Endothelial cell of umbilical vein (primary cell): Measurements from ENCODE around the gene PCYOX1L. TPM values are rescaled to one million over a fixed set of nuclear protein-coding genes. Genes with fewer than 3 reads are reported as not detected.

Source experiments
- BruUV-seq: library from RNA; stranded (reverse); fragments of 400-500 nt; replicated peaks from 2 replicates; lab custom pipeline; 2021; lab: Mats Ljungman, UMichigan
- CTCF ChIA-PET: fragments of 300-600, 350-600 bp; sonication (Branson Sonifier 250); formaldehyde crosslinking; loops from one replicate; lab custom pipeline; 2021; ENCODE audit warnings: antibody characterized with exemption, inconsistent platforms; lab: Charles Lee
- POLR2A ChIA-PET: fragments of 300-600, 350-600 bp; sonication (Branson Sonifier 250); formaldehyde crosslinking; loops from one replicate; lab custom pipeline; 2021; ENCODE audit warnings: antibody characterized with exemption, inconsistent platforms; lab: Charles Lee
- DNase-seq: peaks from one replicate; pipeline ENCODE4 v3.0.0-alpha.2; 2011; ENCODE audit warnings: low read depth, low spot score
- FAIRE-seq: peaks from 2 replicates; lab custom pipeline; 2011; peaks lifted over from hg19 to GRCh38; lab: Jason Lieb, UNC
- H2AFZ ChIP-seq: 2 replicates; pipeline ENCODE4 v1.6.0; 2012; ENCODE audit warnings: low read depth, low read length, control low read depth, inconsistent platforms
- H3K27ac ChIP-seq: 2 replicates; pipeline ENCODE4 v1.5.1; 2011; ENCODE audit warnings: low read depth, mild to moderate bottlenecking, control low read depth, low read length, moderate library complexity; ENCODE audit not compliant: insufficient read depth
- H3K27me3 ChIP-seq, 2 experiments: 2 replicates each; pipeline versions ENCODE4 v1.6.0 to v1.6.1; 2011; ENCODE audit warnings: low read length in 2 of 2, mixed read lengths in 1 of 2; ENCODE audit not compliant: control insufficient read depth in 2 of 2, insufficient read depth in 2 of 2
- H3K36me3 ChIP-seq, 2 experiments: 2 replicates in 1 of 2; 3 replicates in 1 of 2; pipeline ENCODE4 v1.5.1; 2011; ENCODE audit warnings: low read length in 2 of 2, mild to moderate bottlenecking in 1 of 2, moderate library complexity in 1 of 2; ENCODE audit not compliant: control insufficient read depth in 2 of 2, insufficient read depth in 2 of 2; ENCODE audit errors: extremely low read depth in 1 of 2
- H3K4me1 ChIP-seq: 3 replicates; pipeline ENCODE4 v1.5.1; 2011; ENCODE audit warnings: mild to moderate bottlenecking, low read length; ENCODE audit not compliant: control insufficient read depth, insufficient read depth; ENCODE audit errors: extremely low read depth
- H3K4me2 ChIP-seq: 2 replicates; pipeline ENCODE4 v1.6.1; 2011; ENCODE audit warnings: low read length, control low read depth, mixed read lengths; ENCODE audit not compliant: insufficient read depth
- H3K4me3 ChIP-seq, 3 experiments: fragments of 200-600 bp in 1 of 3; sonication (generic), shearing (Covaris generic) in 1 of 3; replicated peaks in 1 of 3; 2 replicates each; pipeline ENCODE4 v1.5.1; 2011 to 2016; ENCODE audit warnings: control low read depth in 3 of 3, low read length in 3 of 3, mild to moderate bottlenecking in 2 of 3, inconsistent platforms in 1 of 3, low read depth in 1 of 3, moderate library complexity in 1 of 3; ENCODE audit not compliant: insufficient read depth in 1 of 3
- H3K79me2 ChIP-seq: 2 replicates; pipeline ENCODE4 v1.6.0; 2012; ENCODE audit warnings: low read length, inconsistent platforms; ENCODE audit not compliant: control insufficient read depth, insufficient read depth
- H3K9ac ChIP-seq: replicated peaks from 2 replicates; pipeline ENCODE3; 2011; ENCODE audit warnings: low read length, control low read depth; ENCODE audit not compliant: insufficient read depth; ENCODE audit errors: extremely low read depth
- H3K9me1 ChIP-seq: replicated peaks from 3 replicates; pipeline ENCODE4 v1.6.0; 2011; ENCODE audit warnings: mild to moderate bottlenecking, low read length; ENCODE audit not compliant: control insufficient read depth, insufficient read depth; ENCODE audit errors: extremely low read depth
- H3K9me3 ChIP-seq: replicated peaks from 2 replicates; pipeline ENCODE4 v1.5.1; 2012; ENCODE audit warnings: low read length, inconsistent platforms; ENCODE audit not compliant: control insufficient read depth, insufficient read depth
- H4K20me1 ChIP-seq: replicated peaks from 2 replicates; pipeline ENCODE3; 2011; ENCODE audit warnings: mild to moderate bottlenecking, low read length; ENCODE audit not compliant: control insufficient read depth, insufficient read depth; ENCODE audit errors: extremely low read depth
- CTCF ChIP-seq, 2 donors: IDR thresholded peaks; 1 replicate in 1 of 2; 2 replicates in 1 of 2; pipeline ENCODE4 v1.5.1; 2011; ENCODE audit warnings: low read length in 2 of 2, mild to moderate bottlenecking in 2 of 2, moderate library complexity in 2 of 2, control low read depth in 1 of 2, inconsistent platforms in 1 of 2, low read depth in 1 of 2; ENCODE audit not compliant: insufficient read depth in 1 of 2; ENCODE audit errors: extremely low read depth in 1 of 2
- EZH2 ChIP-seq: IDR thresholded peaks from 2 replicates; pipeline ENCODE4 v1.6.1; 2012; ENCODE audit warnings: borderline replicate concordance, low read depth, mild to moderate bottlenecking, moderate library complexity, low read length, inconsistent platforms; ENCODE audit not compliant: severe bottlenecking
- FOS ChIP-seq: IDR thresholded peaks from 2 replicates; pipeline ENCODE4 v1.6.1; 2011; ENCODE audit warnings: mild to moderate bottlenecking, low read length, moderate library complexity, borderline replicate concordance; ENCODE audit not compliant: insufficient read depth
- GATA2 ChIP-seq: IDR thresholded peaks from 2 replicates; pipeline ENCODE4 v1.7.0; 2011; ENCODE audit warnings: low read depth, mild to moderate bottlenecking, moderate library complexity, mixed read lengths, low read length; ENCODE audit not compliant: insufficient read length, insufficient read depth
- JUN ChIP-seq: IDR thresholded peaks from 2 replicates; pipeline ENCODE4 v1.6.1; 2011; ENCODE audit warnings: borderline replicate concordance, low read depth; ENCODE audit not compliant: insufficient read length, insufficient read depth
- MAX ChIP-seq: IDR thresholded peaks from 2 replicates; pipeline ENCODE4 v1.6.1; 2011; ENCODE audit not compliant: insufficient read depth, insufficient read length
- MYC ChIP-seq: IDR thresholded peaks from one replicate; pipeline ENCODE4 v1.6.1; 2011; ENCODE audit warnings: mild to moderate bottlenecking, low read depth, low read length
- POLR2A ChIP-seq: IDR thresholded peaks from 2 replicates; pipeline ENCODE4 v1.6.1; 2012; ENCODE audit warnings: low read depth, mild to moderate bottlenecking, control low read depth, low read length
- POLR2AphosphoS5 ChIP-seq: IDR thresholded peaks from 2 replicates; pipeline ENCODE4 v1.6.1; 2012; ENCODE audit warnings: low read depth, mild to moderate bottlenecking, control low read depth, low read length, moderate library complexity; ENCODE audit not compliant: insufficient read depth
- dilution Hi-C: fragments of 300-500 bp; cut with MboI; formaldehyde crosslinking; loops from one replicate; pipeline ENCODE4 v1.15.0; 2019; ENCODE audit warnings: low sequenced_read_pairs; ENCODE audit not compliant: extremely low pct_ligation_motif_present
- intact Hi-C: fragments of 100-400 bp; cut with micrococcal nuclease; formaldehyde crosslinking; loops from one replicate; pipeline ENCODE4 v1.10.0; 2022
- polyA plus RNA-seq, 4 experiments: library from polyadenylated mRNA; depleted of rRNA in 3 of 4; stranded (reverse) in 3 of 4; unstranded in 1 of 4; fragments of >200 nt; gene quantifications; 2 replicates each; pipeline versions ENCODE4 v1.2.1 to v1.2.3, GENCODE V29; 2011 to 2012; ENCODE audit warnings: missing spikeins in 1 of 4
- total RNA-seq: library from RNA; stranded (reverse); gene quantifications from 2 replicates; pipeline ENCODE4 v1.2.3, GENCODE V29; 2021

PCYOX1L gene
- total and polyA plus RNA-seq, 2 donors (not counting 3 experiments of a cell fraction or from before 2014, with no cell fraction given) = 23.3 to 28.1 TPM

- no peaks in the 10 kb centered on the region for H3K9me3 ChIP-seq
- no peak overlapping the region for H3K4me2 ChIP-seq
- H3K27ac ChIP-seq = no peak overlapping the region
- no peaks in the 10 kb centered on the region for H3K9me1 ChIP-seq
- POLR2A ChIA-PET = interaction anchor here (1.5 kb wide), 1 partner anchor 189 kb away, joined by 3 read pairs; no protein-coding TSS in a partner anchor
- BruUV-seq = no TSS peak
- H3K4me1 ChIP-seq = no peaks in the 10 kb centered on the region
- H4K20me1 ChIP-seq = no peaks in the 10 kb centered on the region
- dilution Hi-C loops (no loop called here), intact Hi-C loops (no loop called here)
- FAIRE-seq (no peak), DNase-seq (no peak)
- TF ChIP-seq JUN = no peak
- no peak for TF ChIP-seq CTCF (IDR thresholded peaks at IDR 0.05; ENCODE audit: extremely low read depth in 1 of 2, insufficient read depth in 1 of 2, low read depth in 1 of 2, low read length in 2 of 2)
- TF ChIP-seq MAX = no peak
- no peak for TF ChIP-seq EZH2
- TF ChIP-seq POLR2AphosphoS5 = no peak
- TF ChIP-seq POLR2A = no peak
- no peak for TF ChIP-seq FOS
- no peak for TF ChIP-seq GATA2
- TF ChIP-seq MYC = no peak
- no peaks in the 10 kb centered on the region for H3K36me3 ChIP-seq
- no peaks in the 10 kb centered on the region for H3K79me2 ChIP-seq
- CTCF ChIA-PET = interaction anchor here (0.7 to 1.3 kb wide), 8 partner anchors 8 to 244 kb away, joined by 3 to 5 read pairs (median 4); no protein-coding TSS in a partner anchor
- no peak overlapping the region for H3K9ac ChIP-seq
- H3K4me3 ChIP-seq = no peak overlapping the region
- H2AFZ ChIP-seq = no peak overlapping the region
- no peaks in the 10 kb centered on the region for H3K27me3 ChIP-seq
Observed at GRCh38 chr5:149375434-149375833, 17.6 kb downstream of the PCYOX1L start.
